Occipital lobe (tissue), 2 donors: Measurements from ENCODE around the gene GALNT9. TPM values are rescaled to one million over a fixed set of nuclear protein-coding genes. Genes with fewer than 3 reads are reported as not detected.

Experiments
- DNase-seq: peaks from one replicate; lab custom pipeline; 2025; lab: John Stamatoyannopoulos, UW
- total RNA-seq: library from RNA; depleted of rRNA; stranded (reverse); fragments of >200 nt; gene quantifications from one replicate; pipeline ENCODE4 v1.2.3, GENCODE V29; 2014

The GALNT9 gene
- total RNA-seq, 1 donor from 2014 or later: 1.4 TPM

DNA sequence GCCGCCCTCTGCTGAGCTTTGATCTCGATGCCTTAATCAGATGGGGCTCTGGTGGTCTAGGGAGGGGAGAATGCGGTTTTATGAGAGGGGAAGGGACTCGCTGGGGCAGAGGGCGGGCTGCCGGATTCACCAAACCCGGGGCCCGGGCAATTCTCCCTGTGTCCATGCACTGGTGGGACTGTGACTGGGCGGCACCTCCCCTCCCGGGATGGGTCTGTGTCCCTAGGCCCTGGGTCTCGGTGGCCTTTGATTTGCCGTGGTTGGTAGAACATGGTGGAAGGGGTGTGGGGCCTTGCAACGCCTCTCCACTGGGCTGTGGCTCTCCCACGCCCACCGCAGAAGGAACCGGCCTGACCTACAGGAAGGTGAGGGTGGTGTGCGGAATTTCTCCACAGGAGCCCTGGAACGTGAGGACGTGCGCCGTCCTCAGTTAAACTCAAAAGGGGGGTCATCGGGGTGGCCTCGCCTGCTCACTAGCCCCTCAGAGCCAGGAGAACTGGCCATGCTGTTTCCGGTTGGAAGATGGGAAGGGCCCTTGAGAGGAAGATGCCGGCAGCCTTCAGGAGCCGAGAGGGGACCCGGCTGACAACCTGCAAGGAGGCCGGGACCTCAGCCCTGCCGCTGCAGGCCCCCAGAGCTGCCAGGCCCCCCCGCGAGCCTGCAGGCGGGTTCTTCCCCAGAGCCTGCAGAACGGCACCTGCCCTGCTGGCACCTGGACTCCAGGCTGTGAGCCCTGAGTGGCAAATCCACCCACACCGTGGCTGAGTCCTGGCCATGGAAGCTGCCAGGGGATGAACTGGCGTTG lies 141.5 kb downstream of the GALNT9 start:
- no peak for DNase-seq

DNA sequence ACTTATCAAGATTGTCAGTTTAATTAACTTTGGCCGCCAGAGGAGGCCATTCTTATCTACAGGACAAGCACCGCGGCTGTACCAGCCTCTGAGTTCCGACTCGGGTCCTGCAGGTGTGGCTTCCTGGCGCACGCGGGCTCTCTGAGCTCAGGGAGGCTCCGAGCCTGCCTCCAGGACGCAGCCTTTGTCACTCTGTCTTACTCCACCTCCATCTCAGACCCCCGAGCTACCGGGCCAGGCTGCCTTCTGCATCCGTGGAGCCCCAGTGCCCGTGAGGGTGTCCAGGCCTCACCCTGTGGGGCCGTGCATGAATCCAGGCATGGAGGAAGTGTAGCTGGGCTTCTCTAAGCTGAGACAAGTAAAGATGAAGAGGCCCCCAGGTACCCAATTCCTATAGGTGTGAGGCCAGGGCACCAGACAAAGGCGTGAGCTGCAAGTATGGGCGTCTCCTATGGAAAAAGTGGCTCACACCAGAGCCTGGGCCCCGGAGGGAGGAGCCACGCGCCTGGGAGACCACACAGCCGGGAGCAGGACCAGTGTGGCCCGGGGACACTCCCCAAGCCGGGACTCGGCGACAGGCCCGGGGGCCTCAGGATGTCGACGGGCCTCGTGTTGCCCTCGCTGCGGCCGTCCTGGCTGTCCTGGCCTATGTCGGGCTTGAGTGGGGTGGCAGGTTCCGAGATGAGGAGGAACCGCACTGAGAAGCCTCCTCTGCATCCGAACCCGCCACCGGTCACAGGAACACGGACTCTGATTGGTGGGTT lies 142.3 kb downstream of the GALNT9 start:
- no peak for DNase-seq

DNA sequence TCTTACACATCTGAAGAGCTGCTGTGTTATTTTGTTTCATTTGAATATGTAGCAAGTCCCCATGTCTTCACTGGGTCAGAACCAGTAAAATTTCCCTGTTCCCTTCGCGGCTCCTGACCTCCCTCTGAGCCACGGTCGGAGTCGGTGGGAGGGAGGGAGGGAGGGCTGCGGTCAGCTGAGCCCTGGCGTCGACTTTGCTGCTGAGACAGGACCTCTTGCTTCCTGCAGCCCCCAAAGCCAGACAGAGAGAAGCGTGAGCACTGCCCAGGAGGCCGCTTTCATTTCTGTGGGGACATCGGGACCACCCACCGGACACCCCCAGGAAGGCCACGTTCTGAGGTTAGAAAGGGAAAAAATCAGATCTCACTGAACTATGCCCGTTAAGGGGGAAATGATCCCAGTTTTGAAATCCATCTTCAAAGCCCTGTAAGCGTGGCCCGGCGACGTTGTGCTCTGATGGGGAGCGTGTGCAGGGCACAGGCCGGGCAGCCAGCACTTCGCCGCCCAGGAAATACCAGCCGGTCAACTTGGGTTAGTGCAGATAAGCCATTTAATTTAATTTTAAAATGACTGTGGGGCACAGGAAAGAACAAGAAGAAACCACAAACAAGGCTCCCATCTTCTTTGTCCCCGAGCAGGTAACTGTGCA lies 143.1 kb downstream of the GALNT9 start:
- DNase-seq: no peak

DNA sequence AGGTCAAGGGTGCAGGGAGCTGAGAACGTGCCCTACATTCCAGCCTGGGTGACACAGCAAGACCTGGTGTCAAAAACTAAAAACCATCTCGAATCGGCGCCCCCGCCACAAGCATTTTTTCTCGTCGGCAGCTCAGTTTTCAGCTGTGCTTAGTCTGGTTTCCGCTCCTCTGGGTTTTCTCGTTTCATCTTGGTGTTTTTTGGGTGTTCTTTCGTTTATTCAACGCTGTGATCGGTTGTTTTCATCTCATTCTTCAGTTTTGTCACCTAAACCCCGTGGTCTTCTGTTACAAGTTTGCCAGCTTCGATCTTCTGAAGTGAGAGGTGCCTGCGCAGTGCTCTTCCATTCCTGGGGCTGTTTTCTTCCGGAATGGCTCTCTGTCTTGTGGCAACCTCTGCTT lies 143.7 kb downstream of the GALNT9 start:
- DNase-seq: no peak

DNA sequence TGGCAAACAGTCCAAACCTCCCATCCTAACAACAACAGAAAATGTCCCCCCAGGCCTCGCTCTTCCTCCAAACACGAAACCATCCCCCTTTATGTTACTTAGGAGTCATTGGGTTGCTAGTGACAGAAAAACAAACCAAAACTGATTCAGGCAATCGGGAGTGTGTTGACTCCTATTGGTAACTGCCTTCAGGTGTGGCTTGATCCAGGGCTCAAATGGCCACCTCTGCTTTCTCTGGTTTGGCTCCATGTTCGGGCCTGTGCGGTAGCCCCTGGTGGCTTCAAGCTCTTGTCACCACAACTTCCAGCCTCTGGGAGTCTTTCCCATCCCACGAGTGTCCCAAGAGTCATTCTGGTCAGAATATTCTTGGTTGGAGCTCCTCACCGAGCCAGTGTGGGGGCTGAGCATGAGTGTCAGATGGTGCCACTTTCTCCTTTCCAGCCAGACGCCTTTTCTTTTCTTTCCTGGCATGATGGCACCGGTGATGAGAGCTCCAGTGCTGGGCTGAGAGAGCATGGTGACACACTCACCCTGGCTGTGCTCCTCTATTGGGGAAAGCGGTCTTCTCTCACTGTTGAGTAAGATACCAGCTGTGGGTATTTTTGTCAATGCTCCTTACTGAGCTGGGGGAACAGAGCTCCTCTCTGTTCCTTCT lies 146.6 kb downstream of the GALNT9 start:
- DNase-seq: no peak

DNA sequence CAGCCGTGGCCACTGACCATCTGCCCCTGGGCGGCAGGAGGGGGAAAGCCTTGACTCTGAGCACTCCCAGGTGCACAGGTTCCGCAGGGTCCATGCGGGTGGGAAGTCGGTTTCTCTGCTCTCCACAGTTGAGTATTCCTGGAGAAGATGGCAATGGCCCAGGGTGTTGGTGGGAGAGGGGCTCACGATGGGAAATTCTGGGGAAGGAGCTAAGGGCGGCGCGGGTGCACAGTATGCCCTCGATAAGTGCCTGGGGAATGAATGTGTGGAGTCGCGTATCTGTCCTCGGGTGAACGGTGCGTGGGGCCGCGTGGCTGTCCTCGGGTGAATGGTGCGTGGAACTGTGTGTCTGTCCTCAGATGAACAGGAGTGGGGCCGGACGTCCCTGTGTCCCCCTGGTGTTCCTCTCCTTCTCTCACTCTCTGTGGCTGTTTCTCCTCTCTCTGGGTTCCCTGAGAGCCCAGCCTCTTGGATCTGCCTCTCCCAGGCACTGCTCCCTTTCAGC lies 147.1 kb downstream of the GALNT9 start:
- DNase-seq: no peak

DNA sequence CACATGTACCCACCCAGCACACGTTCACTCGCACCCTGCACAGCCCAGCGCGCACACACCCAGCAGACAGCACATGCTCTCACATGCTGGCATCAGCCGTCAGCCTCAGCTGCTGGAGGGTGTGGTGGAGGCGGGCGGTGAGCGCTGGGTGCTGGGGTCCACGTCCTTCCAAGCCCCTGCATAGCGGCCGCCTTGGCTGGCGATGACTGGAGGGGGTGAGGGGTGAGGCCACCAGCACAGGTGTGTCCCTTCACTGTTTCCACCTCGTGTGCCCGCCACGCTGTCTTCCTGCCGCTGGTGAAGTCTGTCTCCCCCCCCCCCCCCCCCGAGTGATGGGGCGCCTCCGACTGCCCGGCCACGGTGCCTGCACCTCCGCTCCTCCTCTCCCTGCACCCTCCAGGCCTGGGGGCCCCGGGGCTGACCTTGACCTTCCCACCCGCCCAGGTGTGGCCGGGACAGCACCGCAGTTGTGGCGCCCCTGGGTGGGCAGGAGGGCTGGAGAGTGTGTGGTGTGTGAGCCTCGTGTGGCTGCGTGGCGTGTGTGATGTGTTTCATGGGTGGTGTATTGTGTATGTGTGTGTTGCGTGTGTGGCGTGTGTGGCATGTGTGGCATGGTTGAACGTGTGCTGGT lies 147.7 kb downstream of the GALNT9 start:
- DNase-seq: no peak

DNA sequence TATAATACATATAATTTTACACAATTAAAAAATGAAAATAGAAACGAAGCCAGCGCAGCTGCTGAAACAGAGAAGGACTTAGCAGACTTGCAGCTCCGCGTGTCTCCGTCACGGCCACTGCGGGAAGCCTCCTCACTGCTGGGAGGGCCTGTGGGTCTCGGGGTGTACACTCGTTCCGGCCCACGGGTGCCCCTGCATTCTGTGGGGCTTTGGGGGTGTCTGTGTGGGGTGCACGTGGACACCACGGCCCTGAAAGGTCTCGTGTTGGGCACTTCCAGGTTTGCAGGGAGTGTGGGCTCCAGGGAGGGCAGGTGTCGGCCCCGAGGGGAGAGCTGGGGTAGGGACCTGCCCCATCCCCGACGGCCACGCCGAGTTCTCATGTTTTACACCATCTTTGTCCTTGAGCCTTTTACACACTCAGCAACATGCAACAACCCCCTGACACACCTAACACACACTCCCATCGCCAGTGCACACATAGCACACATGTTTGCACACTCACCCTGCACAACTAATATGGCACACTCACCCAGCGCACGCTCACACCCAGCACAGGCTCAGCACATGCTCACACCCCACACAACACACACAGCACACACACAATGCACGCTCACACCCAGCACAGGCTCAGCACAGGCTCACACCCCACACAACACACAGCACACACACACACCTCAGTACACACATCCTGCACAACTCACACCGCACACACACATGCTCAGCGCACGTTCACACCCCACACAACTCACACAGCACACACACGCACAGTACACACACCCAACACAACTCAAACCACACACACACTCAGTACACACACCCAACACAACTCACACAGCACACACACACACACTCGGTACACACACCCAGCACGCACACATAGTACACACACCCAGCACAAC lies 148.5 kb downstream of the GALNT9 start:
- no peak for DNase-seq

DNA sequence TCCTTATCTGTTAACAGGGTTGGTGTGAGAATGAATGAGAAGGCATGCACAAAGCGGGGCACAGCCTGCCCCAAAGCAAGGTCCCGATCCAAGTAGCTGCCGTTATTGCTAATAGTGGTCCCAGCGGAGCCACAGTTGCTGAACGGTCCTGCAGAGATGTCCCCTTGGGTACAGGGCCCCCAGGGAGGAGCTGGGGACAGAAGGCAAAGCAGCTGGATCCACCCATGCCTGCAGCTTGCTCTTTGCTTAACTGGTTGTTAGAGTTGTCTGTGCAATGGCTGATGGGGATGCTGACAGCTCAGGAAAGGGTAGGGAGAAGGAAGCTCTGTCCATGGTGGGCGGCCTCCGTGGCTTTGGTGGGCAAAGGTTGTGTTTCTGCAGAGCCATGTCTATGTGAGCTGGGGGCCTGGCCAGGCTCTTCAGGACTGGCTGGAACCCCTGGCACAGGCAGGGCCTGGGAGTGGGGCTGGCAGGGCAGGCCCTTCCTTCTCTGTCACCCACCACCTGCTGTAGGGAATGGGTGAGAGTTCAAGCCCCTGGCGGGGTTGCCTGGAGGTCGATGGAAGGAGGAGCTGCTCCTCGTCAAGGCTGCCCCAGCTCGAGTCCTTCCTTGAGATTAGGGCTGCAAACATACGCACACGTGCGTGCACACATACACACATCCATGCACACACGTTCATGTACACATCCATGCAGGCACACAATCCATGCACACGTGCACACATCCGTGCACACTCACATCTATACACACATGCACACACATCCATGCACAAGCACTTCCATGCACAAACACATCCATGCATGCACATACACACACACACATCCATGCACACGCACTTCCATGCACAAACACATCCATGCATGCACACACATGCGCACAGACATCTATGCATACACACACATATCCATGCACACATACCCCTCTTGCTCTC lies 149.7 kb downstream of the GALNT9 start:
- DNase-seq: no peak

DNA sequence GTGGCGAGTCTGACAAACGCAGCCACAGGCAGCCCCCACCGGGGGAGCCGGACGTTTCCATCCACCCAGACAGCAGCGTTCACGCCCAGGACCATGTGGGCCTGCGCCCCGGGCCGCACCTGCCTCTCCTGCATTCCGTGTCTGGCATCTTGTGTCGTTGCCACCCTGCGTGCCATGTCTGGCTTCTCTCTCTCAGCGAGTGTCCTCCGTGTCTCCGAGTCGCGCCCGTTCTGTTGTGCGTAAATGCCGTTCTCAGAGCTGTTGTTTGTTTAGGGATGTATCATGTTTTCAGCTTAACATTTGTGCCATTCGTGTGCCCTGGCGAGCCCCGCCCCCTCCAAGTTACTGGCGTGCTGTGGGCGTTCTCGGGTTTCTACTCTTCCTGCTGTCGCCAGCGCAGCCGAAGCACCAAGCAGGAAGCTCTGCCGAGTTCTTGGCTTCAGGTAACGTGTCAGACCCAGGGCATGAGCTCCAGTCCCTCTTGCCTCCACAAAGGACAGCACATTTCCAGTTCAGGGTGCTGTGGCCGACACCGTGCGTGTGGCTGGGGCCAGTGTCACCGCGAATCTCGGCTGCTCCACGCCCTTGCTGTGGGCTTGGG lies 150.5 kb downstream of the GALNT9 start:
- DNase-seq: no peak

DNA sequence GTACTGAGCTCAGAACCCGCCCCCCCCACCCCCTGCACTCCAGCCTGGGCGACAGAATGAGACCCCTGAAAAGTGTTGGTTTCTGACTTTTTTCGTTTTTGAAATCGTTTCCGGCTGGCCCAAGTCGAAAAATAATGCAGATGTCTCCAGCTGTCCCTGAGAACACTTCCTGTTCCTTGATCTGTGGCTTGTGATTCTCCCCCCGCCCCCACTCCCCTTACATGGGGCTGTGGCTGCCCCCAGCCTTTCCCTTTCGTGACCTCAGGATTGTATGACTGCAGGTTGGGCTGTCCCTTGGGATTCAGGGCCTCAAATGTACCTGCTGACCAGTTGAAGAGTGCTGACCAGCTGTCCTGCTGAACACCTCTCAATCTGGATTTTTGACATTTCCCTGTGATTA lies 151.1 kb downstream of the GALNT9 start:
- DNase-seq: no peak

DNA sequence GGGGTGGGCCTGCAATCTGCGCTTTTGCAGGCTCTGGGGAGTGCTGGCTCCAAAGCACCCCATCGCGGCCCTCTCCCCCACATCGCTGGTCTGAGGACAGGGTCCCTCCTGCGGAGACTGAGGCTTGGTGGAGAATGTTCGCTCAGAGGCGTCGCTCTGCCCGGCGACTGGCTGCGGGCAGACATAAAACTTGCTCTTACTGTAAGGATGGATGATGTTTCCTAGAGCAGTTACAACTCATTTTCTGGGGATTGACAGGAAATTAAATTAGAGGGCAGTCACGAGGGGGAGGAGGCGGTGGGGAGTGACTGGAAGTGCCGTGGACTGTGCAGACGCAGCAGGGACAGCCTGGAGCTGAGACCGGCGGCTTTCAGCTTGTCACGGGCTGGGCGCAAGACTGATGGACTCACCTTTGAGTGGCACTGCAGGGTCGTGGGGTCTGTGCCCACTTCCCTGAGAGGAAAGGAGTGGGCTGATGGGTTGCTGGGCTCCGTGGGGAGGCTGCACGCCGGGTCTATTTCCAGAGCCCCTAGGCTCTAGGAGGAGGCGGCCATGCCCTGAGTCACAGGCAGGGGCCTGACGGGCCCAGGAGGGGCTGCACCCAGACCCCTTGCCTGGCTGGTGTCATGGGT lies 152.4 kb downstream of the GALNT9 start:
- no peak for DNase-seq

DNA sequence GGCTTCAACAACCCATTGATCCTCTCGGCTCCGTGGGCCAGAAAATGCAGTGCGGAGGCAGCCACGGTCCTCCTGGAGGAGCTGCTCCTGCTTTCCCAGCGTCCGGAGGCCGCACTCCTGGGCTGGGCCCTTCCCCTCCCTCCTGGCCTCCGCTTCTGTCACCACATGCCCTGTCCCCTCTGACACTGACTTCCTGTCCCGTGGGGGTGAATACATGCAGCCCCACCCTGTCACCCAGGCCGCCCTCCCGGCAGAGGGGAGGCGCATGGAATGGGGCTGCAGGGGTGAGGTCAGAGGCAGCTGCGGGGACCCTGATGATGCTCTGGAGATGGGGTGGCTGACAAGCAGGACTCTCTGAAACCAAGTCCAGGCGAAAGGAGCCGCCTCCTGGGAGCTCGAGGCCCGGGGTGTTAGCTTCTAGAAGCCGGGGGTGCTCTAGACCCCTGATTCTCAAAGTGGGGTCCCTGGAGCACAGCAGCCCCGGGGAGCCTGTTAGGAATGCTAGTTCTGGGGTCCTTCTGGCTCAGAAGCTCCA lies 152.9 kb downstream of the GALNT9 start:
- no peak for DNase-seq

DNA sequence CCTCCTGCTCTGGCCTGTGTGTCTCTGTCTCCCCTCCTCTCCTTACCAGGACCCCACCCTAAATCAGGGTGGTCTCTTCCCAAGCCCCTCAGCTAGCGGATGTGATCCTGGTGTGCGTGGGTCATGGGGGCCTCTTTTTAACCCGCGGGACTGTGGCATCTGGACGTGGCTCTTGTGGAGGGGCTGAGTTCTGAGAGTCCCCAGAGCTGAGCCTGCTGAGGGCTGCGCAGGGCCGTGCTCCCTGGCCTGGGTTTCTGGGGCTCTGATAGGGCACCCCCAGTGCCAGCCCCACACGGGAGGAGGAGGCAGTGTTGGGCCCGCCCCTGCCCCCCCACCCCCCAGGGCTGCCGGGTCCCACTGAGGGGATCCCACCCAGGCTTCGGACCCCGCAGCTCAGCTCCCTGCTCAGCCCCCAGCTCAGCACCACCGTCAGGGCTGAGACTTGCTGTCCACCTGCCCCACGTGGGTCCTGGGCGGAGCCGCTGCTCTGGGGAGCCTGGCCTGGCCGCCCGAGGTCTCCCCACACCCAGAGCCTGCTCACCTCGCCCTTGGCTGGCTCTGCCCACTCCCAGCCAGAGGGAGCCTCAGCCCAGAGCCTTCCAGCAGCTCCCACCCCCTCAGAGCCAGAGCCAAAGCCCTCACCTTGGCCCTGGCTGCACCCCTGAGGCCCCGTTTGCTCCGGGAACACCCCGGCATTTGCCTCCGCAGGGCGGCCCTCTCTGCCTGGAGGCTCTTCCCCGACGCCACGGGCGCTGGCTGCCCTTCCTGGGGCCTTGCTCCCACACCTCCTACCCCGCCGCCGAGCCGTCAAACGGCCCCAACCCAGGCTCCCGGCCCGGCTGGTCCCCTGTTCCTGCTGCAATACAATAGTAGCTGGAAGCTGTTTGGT lies 153.6 kb downstream of the GALNT9 start:
- no peak for DNase-seq

DNA sequence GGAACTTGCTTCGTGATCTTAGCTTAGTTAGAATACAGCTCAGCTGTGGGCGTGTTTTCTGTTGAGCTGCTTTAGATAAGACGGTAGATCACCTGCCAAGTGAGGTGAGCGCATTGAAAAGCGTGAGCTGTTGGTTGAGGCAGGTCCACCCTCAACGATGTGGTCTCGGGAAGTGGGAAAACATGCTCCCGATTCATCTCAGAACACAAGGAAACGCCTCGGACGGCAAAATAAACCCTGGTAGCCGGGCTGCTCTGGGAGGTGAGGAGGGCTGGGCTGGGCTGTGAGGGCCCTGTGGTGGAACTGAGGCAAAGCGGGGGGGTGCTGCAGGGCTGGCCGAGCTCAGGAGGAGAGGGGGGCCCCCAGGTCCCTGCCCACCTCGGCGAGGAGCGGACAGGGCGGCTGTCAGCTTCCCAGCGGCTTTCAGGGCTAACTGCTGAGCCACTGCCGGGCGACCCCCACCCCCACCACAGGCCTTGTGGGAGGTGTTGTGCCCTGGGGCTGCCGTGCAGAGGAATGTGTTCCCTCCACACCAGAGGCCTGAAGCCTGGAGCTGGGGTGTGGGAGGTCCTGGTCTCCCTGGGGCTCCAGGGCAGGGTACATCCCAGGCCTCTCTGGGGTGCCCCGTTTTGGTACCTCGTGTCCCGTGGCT lies 154.4 kb downstream of the GALNT9 start:
- DNase-seq: no peak
